GM12872 (cell line): ENCODE results near the gene SKAP1.

Experiments used
- CTCF ChIP-seq: IDR thresholded peaks from 3 replicates; pipeline ENCODE4 v1.5.1; 2011; ENCODE audit warnings: low read depth, mild to moderate bottlenecking, low read length, moderate library complexity; ENCODE audit not compliant: insufficient read depth

Gene SKAP1

GRCh38 chr17:48175692-48176470 is 254.1 kb downstream of the SKAP1 start:
- TF ChIP-seq CTCF, result no peak

- TF ChIP-seq CTCF, result no peak
Measured at GRCh38 chr17:48174833-48175523, 255.0 kb downstream of the SKAP1 start.

GRCh38 chr17:48173191-48173984 is 256.6 kb downstream of the SKAP1 start:
- no peak for TF ChIP-seq CTCF

- no peak for TF ChIP-seq CTCF
Measured at GRCh38 chr17:48169926-48170325, 260.1 kb downstream of the SKAP1 start.

DNA sequence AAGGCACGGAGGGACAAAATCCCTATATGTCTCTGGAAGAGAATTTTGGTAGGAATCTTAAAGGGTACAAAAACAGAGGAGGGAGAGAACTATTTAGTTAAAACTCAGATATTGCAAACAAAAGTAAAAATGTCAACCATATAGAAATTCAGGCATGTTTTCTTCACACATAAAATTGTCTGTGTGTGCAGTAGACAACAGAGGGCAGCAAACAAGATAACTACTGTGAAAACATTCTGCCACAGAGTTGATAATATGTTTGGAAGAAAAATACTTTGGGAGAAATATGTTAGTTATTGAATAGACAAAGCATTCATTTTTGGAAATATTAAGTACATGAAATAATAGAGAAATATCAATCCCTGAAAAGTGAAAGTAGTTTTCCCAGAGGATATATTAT is 266.2 kb downstream of the SKAP1 start:
- TF ChIP-seq CTCF, result no peak

GRCh38 chr17:48162946-48163506 is 267.0 kb downstream of the SKAP1 start:
- no peak for TF ChIP-seq CTCF
